Occipital lobe (tissue), 2 donors: ENCODE results near the gene MACF1. TPM values are rescaled to one million over a fixed set of nuclear protein-coding genes. Genes with fewer than 3 reads are reported as not detected.

Experiments
- DNase-seq: peaks from one replicate; lab custom pipeline; 2025; lab: John Stamatoyannopoulos, UW
- total RNA-seq: library from RNA; depleted of rRNA; stranded (reverse); fragments of >200 nt; gene quantifications from one replicate; pipeline ENCODE4 v1.2.3, GENCODE V29; 2014

Gene MACF1
- total RNA-seq, 1 donor from 2014 or later, result 341 TPM

- DNase-seq, result no peak
Measured at GRCh38 chr1:39392851-39393573, 188.5 kb downstream of the MACF1 start.

GRCh38 chr1:39393645-39394044, 189.2 kb downstream of the MACF1 start:
- DNase-seq, result no peak

DNA sequence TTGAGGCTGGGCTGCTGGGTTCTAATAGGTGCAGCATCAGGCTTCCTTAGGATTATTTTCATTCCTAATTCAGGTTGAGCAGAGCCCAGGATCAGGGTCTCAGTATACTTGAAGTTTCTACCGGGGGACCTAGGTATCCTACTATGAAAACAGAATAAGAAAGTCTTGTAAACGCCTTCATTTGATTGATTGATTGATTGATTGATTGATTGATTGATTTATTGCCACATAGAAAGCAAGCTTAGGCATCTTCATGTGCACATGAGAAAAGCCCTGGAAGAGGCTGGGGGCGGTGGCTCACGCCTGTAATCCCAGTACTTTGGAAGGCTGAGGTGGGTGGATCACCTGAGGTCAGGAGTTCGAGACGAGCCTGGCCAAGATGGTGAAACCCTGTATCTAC, 189.6 kb downstream of the MACF1 start:
- DNase-seq, result no peak

GRCh38 chr1:39394598-39394997, 190.1 kb downstream of the MACF1 start:
- DNase-seq, result no peak

- no peak for DNase-seq
Measured at GRCh38 chr1:39395357-39395831, 190.9 kb downstream of the MACF1 start.

DNA sequence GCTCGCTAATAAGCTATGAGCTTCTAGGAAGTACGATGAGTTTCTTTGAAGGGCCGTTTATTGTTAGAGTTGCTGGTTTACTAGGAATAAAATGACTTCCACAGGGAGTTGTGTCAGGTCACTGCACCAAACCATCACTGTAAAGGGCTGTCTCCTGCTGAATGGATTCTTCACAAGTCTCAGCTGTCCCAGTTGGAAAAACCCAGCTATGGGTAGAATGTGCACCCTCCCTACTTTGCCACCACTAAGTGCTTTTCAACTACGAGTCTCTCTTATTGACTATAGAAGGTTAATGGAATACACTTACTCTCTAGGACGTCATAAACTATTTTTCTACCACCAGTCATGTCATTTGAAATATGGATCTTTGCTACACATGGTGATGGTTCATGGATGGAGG, 192.2 kb downstream of the MACF1 start:
- no peak for DNase-seq

DNA sequence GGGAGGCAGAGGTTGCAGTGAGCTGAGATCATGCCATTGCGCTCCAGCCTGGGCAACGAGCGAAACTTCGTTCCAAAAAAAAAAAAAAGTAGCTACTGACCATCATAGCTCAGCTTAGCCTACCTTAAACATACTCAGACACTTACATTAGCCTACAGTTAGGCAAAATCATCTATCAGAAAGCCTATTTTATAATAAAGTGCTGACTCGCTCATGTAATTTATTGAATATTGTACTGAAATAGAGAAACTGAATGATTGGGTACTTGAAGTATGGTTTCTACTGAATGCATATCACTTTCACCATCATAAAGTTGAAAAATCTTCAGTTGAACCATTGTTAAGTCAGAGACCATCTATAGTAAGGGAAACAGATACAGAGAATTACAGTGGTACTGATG, 193.0 kb downstream of the MACF1 start:
- DNase-seq, result no peak

DNA sequence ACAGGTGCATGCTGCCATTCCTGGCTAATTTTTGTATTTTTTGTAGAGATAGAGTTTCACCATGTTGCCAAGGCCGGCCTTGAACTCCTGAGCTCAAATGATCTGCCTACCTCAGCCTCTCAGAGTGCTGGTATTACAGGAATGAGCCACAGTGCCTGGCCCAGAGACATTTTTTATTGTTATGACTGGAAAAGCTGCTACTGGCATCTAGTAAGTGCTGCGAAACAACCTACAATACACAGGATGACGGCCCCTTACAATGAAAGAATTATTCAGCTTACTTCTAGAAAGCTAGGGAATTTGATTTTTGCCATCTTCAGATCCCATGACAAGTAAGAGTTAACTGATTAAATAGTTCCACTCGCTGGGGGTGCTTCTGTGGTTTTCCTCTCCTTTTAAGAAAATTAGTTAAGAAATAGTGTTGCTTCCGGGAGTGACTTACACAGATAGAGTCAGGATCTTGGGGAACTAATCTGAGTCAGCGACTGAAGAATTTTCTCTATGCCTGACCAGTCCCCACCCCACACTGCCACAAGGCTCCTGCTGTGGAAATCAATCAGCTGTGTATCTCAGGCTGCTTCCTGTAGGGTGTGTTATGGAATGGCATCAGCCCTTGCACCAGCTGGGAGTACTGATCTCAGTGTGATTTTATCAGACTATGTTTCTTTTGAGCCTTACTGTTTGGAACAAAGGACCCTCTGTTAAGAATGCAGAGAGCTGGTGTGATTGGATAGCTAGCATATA, 194.0 kb downstream of the MACF1 start:
- no peak for DNase-seq

DNA sequence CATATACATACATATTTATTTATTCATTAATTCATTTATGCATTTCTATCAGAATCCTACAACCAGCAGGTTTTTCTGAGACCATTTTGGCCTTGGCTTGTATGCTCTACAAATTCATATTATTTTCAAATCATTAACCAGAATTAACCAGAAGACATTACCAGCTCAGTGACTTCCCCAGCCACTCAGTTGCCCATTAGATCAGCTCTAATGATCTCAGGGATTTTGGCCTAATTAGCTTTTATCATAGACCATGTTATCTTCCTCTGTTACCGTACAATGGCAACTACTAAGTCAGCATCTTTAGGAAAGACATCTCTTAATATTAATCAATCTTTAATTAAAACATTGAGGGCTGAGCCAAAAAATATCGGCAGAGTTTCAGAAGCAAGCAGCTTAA, 196.6 kb downstream of the MACF1 start:
- DNase-seq, result no peak

DNA sequence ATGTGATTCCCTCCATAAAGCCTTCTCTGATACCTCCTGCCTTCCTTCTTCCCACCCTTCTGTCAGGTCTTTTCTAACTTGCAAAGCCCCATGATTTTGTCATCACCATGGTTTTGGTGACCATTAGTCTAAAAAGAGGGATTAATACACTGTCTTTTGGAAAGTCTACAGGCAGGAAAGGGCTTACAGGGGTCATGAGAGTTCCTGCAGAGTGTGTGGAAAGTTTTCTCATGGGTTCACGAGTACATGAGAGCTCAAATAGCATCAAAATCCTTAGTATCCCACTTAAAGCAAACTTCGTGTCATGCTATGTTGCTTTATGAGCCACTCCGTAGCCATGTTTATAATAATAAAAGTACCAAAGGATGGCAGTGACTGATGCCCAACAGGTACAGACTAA, 200.4 kb downstream of the MACF1 start:
- no peak for DNase-seq

- no peak for DNase-seq
Measured at GRCh38 chr1:39405358-39405757, 200.9 kb downstream of the MACF1 start.

GRCh38 chr1:39406533-39407450, 202.3 kb downstream of the MACF1 start:
- DNase-seq, result no peak

DNA sequence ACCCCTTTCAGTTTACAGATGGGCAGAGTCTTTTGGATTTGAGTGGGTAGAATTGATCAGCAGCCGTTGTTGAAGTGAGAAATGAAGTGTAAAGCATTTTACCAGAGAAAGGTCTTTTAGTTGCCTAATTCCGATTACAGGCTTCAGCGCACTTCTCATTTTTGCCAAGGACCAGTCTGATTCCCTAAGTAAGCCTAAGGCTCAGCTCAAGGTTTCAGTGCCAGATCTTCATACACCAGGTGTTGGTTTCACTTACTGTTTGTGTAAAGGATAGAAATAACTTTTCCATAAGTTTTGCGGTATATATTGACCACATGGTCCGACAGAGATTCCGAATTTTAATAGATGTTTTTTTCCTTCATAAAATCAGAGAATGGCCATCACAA, 203.0 kb downstream of the MACF1 start:
- no peak for DNase-seq

GRCh38 chr1:39407896-39408640, 203.6 kb downstream of the MACF1 start:
- DNase-seq, result no peak

- peak; percentile 95 for DNase-seq
Measured at GRCh38 chr1:39408641-39409054, 204.2 kb downstream of the MACF1 start.

DNA sequence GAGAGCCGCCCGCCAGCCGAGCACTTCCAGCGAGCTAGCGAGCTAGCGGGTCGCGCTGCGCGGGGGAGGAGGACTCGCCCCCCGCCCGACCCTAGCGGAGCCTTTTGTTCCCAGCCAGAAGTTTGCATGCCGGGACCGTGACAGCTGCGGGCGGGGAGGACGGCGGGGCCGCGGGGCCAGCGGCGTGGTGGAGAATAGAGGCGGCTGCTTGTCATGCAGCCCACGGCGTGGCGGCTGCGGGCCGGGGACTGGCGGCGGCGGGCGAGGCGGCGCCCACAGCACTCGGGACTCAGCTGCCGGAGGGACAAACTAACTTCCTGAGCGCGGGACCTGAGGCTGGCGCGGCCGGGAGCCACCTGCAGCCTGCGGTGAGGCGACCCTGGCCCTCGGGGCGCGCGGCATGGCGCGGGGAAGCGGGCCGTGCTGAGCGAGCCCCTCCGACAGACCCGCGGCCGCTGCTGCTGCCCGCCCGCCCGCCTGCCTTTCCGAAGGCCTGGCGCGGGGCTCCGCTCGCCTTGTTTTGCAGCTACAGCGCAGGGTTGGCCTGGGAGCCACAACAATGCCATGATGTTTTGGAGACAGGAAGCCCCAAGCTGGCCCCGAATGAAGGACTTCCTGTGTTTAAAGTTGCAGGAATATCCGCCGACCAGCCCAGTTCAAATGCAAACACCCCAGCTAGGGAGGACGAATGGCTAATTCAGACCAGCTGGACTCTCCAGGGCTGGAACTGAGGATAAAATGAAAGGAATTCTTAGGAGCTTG, 204.7 kb downstream of the MACF1 start:
- no peak for DNase-seq

DNA sequence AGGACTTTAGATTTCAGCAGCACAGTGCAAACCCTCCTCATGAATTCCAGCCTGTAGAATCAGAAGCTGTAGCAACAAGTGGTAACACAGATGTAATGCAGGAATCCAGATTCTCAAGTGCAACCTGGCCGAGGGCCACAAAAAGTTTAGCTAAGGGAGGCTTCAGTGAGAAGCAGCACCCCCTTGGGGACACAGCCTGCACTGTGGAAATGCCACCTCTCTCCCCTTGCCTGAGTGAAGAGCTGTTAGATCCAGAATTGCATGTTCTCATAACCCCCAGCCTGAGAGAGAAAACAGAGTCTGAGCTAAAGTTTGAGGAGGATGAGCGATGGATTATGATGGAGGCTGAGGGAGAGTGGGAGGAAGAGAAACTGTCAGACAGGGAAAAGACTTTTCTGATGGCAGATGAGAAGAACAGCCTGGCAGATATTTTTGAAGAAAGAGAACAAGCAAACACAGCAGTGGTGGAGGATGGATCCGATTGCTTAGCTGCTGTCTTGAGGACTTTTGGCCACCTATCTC, 206.5 kb downstream of the MACF1 start:
- no peak for DNase-seq

DNA sequence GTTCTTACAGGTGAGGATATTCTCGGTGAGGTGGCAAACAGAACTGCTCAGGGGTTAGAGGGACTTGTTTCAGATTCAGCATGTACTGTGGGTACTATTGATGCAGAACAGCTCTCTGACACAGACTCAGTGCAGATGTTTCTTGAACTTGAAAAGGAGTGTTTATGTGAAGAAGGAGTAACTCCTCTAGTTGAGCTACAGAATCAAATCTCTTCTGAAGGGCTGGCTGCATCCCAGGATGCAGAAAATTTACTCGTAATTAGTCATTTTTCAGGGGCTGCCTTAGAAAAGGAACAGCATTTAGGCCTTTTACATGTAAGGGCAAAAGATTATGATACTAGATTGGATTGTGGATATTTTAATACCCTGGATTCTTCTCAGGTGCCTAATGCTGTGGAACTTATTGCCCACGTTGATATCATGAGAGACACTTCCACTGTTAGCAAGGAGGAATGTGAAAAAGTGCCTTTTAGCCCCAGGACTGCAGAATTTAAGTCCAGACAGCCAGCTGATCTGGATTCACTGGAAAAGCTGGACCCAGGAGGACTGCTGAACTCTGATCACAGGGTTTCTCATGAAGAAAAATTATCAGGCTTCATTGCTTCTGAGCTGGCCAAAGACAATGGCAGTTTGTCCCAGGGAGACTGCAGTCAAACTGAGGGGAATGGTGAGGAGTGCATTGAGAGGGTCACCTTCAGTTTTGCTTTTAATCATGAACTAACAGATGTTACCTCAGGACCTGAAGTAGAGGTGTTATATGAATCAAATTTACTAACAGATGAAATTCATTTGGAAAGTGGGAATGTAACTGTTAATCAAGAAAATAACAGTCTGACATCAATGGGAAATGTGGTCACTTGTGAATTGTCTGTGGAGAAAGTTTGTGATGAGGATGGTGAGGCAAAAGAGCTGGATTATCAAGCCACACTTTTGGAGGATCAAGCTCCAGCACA, 207.3 kb downstream of the MACF1 start:
- no peak for DNase-seq

GRCh38 chr1:39412892-39413291, 208.4 kb downstream of the MACF1 start:
- no peak for DNase-seq
